Globus pallidus (tissue), 1 donor: ENCODE data around the gene PRR35.

Source experiments
- DNase-seq: peaks from one replicate; pipeline ENCODE4 v3.0.0-alpha.2; 2015; ENCODE audit warnings: low spot score

Gene PRR35

GRCh38 chr16:564690-565418, 4.7 kb downstream of the PRR35 start:
- no peak for DNase-seq

GRCh38 chr16:565419-566330, 5.5 kb downstream of the PRR35 start:
- DNase-seq = no peak

GRCh38 chr16:566475-567372, 6.5 kb downstream of the PRR35 start, which contains the start of gene NHLRC4:
Gene NHLRC4, plus strand, starts transcription at chr16:567005. Its CDS starts 1,043 bp downstream, at chr16:568048.
- DNase-seq = no peak

- DNase-seq = no peak
Measured at GRCh38 chr16:567373-568256, 7.4 kb downstream of the PRR35 start.

DNA sequence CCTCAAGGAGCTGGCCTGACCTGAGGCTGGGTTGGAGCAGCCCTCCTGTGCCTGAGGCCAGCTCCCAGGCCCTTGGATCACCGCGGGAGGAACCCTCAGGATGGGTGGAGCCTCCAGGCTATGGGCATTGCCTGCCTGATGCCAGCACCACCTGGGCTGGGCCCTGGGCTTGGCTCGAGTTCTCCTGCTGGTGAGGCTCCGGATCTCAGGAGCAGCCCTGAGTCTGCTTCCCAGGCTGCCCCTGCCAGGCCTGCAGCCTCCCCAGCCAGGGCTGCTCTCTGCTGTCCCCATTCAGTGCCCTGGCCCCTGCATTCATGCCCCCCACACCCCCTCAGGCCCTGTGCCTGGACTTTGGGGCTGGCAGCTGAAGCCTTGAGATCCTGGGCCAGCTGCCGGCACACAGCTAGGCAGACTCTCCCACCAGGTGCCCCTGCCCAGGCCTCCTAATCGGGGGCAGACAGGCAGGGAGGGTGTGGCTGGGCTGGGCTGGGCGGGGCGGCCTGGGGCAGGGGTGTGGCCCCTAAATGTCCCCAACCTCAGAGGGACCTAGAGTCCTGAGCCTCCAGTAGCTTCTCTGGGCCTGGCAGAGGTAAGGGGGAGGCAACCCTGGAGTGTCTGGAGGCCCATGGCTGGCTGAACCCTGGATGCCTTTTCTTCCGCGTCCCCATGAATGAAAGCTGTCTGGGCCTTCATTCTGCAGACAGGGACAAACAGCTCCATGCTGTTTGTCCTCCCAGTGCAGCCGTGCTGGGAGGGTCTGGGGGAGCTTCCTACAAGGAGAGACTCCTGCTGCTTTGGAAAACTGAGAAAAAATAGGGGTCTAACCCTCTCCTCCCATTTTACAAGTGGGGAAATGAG, 8.4 kb downstream of the PRR35 start:
- DNase-seq = no peak

- DNase-seq = peak; percentile 39
Measured at GRCh38 chr16:569445-570254, 9.5 kb downstream of the PRR35 start, which contains the start of gene PIGQ. Gene PIGQ, plus strand, starts transcription at chr16:569968. Its CDS starts 4,107 bp downstream, at chr16:574075.

GRCh38 chr16:572865-573650, 12.9 kb downstream of the PRR35 start:
- DNase-seq = no peak

GRCh38 chr16:574021-574760, 14.0 kb downstream of the PRR35 start:
- no peak for DNase-seq

DNA sequence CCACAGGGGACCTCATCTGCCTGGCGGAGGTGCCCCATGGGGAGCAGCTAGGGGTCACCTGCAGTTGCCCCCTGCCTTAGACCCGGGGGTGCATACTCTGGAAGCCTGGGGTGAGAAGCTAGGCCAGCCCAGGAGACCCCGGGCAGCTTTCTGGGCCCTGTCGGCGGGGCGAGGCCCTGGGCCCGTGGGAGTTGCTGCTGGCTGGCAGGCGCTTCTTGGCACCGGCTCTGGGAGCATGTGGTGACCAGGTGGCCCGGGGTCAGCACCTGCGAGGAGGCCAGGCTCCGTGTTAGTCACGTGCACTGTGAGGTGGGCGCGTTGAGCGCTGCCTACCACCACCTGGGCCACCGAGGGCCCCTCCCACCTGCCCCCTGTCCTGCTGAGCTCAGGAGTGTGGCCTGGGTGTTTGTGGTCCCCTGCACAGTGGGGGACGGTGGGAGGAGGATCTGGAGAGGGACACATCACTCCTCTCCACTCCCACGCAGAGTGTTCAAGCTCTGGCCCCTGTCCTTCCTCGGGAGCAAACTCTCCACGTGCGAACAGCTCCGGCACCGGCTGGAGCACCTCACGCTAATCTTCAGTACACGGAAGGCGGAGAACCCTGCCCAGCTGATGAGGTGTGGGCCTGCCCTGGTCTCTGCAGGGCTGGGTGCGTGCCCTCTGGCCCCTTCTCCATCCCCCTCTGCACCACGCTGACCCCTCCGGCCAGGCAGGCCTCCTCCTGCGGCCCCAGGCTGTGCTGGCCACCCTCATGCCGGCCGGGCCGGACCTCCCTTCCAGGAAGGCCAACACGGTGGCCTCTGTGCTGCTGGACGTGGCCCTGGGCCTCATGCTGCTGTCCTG, 15.4 kb downstream of the PRR35 start:
- no peak for DNase-seq

- no peak for DNase-seq
Measured at GRCh38 chr16:576197-576822, 16.1 kb downstream of the PRR35 start.

GRCh38 chr16:576823-577201, 16.6 kb downstream of the PRR35 start:
- DNase-seq = no peak

DNA sequence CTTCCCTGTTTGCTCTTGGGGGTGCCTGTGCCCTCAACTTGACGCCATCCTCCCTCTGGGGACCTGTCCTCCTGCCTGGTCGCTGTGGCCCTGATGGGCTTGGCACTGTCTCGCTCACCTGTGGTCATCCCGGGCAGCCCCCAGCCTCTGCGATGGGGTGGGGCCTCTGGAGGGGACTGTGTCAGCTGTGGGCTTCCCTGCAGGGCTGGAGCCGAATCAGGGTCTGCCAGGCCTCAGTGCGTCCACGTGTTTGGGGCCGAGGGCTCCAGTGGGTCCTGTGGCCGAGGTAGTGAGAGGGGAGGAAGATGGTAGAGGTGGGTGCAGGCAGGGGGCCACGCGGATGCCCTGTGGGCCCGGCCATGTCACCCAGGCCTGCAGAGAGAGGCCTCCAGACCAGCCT, 17.6 kb downstream of the PRR35 start:
- DNase-seq = no peak

DNA sequence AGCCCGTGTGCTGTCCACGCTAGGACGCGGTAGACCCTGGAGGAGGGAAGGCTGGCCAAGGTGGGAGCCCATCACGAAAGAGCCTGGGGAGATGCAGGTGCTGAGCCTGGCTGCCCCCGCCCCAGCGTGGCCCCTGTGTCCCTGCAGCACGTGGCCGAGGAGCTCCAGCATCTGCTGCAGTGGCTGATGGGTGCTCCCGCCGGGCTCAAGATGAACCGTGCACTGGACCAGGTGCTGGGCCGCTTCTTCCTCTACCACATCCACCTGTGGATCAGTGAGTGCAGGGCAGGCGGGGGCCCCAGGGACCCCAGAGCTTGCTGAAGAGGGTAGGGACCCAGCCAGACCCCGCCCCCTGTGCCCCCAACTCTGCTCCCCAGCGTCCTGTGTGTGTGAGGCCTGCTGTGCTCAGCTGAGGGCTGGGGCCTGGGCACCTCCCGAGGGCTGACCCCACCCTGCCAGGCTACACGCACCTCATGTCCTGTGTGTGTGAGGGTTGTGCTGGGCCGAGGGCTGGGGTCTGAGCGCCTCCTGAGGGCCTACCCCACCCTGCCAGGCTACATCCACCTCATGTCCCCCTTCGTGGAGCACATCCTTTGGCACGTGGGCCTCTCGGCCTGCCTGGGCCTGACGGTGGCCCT, 18.2 kb downstream of the PRR35 start:
- no peak for DNase-seq

- DNase-seq = peak; percentile 38
Measured at GRCh38 chr16:578870-579405, 18.7 kb downstream of the PRR35 start.
